ENCODE measurements around the gene DUOXA1.
"Not testable (repeated sequence)": the region's sequence is repeated elsewhere in the genome, so short reads cannot be mapped to it uniquely, and the experiment has no call there.

The DUOXA1 gene

GRCh38 chr15:45113380-45113990 is 16.2 kb downstream of the DUOXA1 start:
- no peak for DNase-seq (ENCODE audit: low read depth in 2 of 2)

GRCh38 chr15:45112591-45113379 is 16.9 kb downstream of the DUOXA1 start:
- DNase-seq (ENCODE audit: low read depth in 2 of 2): no peak

- no peak for DNase-seq (ENCODE audit: low read depth in 2 of 2)
Measured at GRCh38 chr15:45112143-45112590, 17.5 kb downstream of the DUOXA1 start.

GRCh38 chr15:45111390-45112142 is 18.1 kb downstream of the DUOXA1 start:
- no peak for DNase-seq (ENCODE audit: low read depth in 2 of 2)

GRCh38 chr15:45110256-45110820 is 19.3 kb downstream of the DUOXA1 start:
- no peak for DNase-seq (ENCODE audit: low read depth in 2 of 2)

GRCh38 chr15:45107941-45108630 is 21.6 kb downstream of the DUOXA1 start:
- DNase-seq (ENCODE audit: low read depth in 2 of 2): no peak

- DNase-seq (ENCODE audit: low read depth in 2 of 2): no peak
Measured at GRCh38 chr15:45106002-45106790, 23.5 kb downstream of the DUOXA1 start.

GRCh38 chr15:45105586-45105985 is 24.1 kb downstream of the DUOXA1 start:
- no peak for DNase-seq (ENCODE audit: low read depth in 2 of 2)

- not testable (repeated sequence) for DNase-seq (ENCODE audit: low read depth in 2 of 2)
Measured at GRCh38 chr15:45104170-45104569, 25.5 kb downstream of the DUOXA1 start.

GRCh38 chr15:45102226-45102625 is 27.5 kb downstream of the DUOXA1 start:
- DNase-seq (ENCODE audit: low read depth in 2 of 2): no peak

GRCh38 chr15:45101749-45102148 is 27.9 kb downstream of the DUOXA1 start:
- DNase-seq (ENCODE audit: low read depth in 2 of 2): no peak

GRCh38 chr15:45100884-45101625 is 28.6 kb downstream of the DUOXA1 start:
- DNase-seq (ENCODE audit: low read depth in 2 of 2): no peak

- no peak for DNase-seq (ENCODE audit: low read depth in 2 of 2)
Measured at GRCh38 chr15:45099549-45100165, 30.0 kb downstream of the DUOXA1 start.

GRCh38 chr15:45097466-45097865 is 32.2 kb downstream of the DUOXA1 start:
- no peak for DNase-seq (ENCODE audit: low read depth in 2 of 2)

GRCh38 chr15:45095661-45096060 is 34.0 kb downstream of the DUOXA1 start:
- no peak for DNase-seq (ENCODE audit: low read depth in 2 of 2)

- no peak for DNase-seq (ENCODE audit: low read depth in 2 of 2)
Measured at GRCh38 chr15:45094358-45094730, 35.3 kb downstream of the DUOXA1 start.

- no peak for DNase-seq (ENCODE audit: low read depth in 2 of 2)
Measured at GRCh38 chr15:45093622-45094357, 35.9 kb downstream of the DUOXA1 start.

- no peak for DNase-seq (ENCODE audit: low read depth in 2 of 2)
Measured at GRCh38 chr15:45093013-45093412, 36.7 kb downstream of the DUOXA1 start.

- no peak for DNase-seq (ENCODE audit: low read depth in 2 of 2)
Measured at GRCh38 chr15:45091576-45091975, 38.1 kb downstream of the DUOXA1 start.

Data from stimulated activated CD4-positive, alpha-beta T cell treated with anti-CD3 and anti-CD28 coated beads, Interleukin-15, amount 100 ng/mL, for 48 hours (primary cell).